Brain microvascular endothelial cell (primary cell): ENCODE data around the gene BCAR3.
"Not testable (repeated sequence)": the region's sequence is repeated elsewhere in the genome, so short reads cannot be mapped to it uniquely, and the experiment has no call there.

ENCODE experiments used
- DNase-seq: peaks from one replicate; pipeline ENCODE4 v3.0.0-alpha.2; 2020
- H3K27ac ChIP-seq: fragments of 250-450 bp; sonication (Bioruptor Pico); 2 replicates; pipeline ENCODE4 v1.5.1; 2020; ENCODE audit warnings: mild to moderate bottlenecking, moderate library complexity
- H3K27me3 ChIP-seq: fragments of 250-450 bp; sonication (Bioruptor Pico); replicated peaks from 2 replicates; pipeline ENCODE4 v1.5.1; 2020; ENCODE audit warnings: mild to moderate bottlenecking
- H3K36me3 ChIP-seq: fragments of 250-450 bp; sonication (Bioruptor Pico); replicated peaks from 2 replicates; pipeline ENCODE4 v1.5.1; 2020; ENCODE audit warnings: mild to moderate bottlenecking
- H3K4me3 ChIP-seq: 2 replicates; pipeline ENCODE4 v1.5.1; 2011; ENCODE audit warnings: low read depth, mild to moderate bottlenecking, control low read depth, low read length, moderate library complexity
- in situ Hi-C: cut with HindIII; loops from 2 replicates; pipeline ENCODE4 v1.10.0; 2017; ENCODE audit warnings: low sequenced_read_pairs, low pct_ligation_motif_present
- TF ChIP-seq, protein P1 (sequence below): IDR thresholded peaks from 2 replicates; pipeline ENCODE4 v1.5.1; 2011; ENCODE audit warnings: low read depth, mild to moderate bottlenecking, moderate library complexity, low read length, control low read depth, inconsistent platforms; ENCODE audit errors: missing control alignments

BCAR3 gene

DNA sequence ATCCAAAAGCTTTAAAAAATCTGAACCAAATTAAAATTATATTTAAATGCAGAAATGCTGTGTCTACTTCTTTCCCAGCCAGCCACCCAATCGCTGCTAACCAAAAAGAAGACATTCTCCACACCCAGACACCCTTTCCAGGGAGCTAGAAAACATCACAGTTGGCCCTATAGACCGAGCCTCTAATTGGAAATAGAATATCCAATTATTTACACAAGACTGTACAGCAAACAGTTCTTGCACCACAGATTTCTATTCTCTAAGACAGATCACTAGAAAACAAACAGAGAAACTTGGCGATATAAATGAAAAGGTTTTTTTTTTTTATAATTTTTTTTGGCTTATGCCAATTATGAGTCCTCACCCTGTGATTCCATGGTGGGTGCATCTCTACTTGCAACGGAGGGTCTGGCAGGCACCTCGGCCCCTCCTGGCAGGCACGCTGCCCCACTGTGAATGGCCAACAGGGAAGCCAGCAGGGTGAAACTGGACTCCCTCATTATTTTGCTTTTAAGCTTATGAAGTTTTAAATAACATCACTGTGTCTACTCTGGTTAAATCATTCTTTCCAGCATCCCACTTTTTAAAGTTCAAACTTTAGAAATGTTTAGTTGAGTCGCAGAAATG, 29.2 kb downstream of the BCAR3 start:
- peaks cover 11% of the 10 kb centered on the region for H3K36me3 ChIP-seq
- no peak for DNase-seq
- in situ Hi-C loops: no loop called here

DNA sequence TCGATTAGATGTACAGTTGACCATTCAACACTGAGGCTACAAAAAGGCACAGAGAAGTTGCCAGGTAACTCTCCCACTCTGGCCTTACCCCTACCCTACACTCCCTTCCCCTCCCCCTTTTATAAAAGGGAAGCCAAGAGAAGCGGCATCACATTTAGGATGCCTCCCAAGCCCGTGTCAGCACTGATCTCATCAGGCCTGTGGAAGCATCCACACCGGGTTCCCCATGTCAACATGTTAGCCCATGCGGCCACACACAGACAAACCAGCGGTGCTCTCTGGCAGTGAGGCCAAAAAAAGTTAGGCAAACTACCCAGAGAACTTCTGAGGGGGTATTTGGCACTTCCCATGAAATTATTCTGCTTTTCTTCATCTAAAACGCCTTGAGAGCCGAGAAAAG, 29.9 kb downstream of the BCAR3 start:
- TF ChIP-seq, protein P1, sequence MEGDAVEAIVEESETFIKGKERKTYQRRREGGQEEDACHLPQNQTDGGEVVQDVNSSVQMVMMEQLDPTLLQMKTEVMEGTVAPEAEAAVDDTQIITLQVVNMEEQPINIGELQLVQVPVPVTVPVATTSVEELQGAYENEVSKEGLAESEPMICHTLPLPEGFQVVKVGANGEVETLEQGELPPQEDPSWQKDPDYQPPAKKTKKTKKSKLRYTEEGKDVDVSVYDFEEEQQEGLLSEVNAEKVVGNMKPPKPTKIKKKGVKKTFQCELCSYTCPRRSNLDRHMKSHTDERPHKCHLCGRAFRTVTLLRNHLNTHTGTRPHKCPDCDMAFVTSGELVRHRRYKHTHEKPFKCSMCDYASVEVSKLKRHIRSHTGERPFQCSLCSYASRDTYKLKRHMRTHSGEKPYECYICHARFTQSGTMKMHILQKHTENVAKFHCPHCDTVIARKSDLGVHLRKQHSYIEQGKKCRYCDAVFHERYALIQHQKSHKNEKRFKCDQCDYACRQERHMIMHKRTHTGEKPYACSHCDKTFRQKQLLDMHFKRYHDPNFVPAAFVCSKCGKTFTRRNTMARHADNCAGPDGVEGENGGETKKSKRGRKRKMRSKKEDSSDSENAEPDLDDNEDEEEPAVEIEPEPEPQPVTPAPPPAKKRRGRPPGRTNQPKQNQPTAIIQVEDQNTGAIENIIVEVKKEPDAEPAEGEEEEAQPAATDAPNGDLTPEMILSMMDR: no peak
- no peak overlapping the region for H3K4me3 ChIP-seq
- no peaks in the 10 kb centered on the region for H3K27me3 ChIP-seq
- in situ Hi-C loops: no loop called here
- H3K36me3 ChIP-seq: peaks cover 11% of the 10 kb centered on the region
- DNase-seq: no peak
- no peak overlapping the region for H3K27ac ChIP-seq

More for the DNA sequence above, 29.2 kb downstream of the BCAR3 start:
- Histone ChIP-seq H3K27ac (no peak overlapping the region), H3K4me3 (no peak overlapping the region), H3K27me3 (no peaks in the 10 kb centered on the region)
- TF ChIP-seq, protein P1: no peak

DNA sequence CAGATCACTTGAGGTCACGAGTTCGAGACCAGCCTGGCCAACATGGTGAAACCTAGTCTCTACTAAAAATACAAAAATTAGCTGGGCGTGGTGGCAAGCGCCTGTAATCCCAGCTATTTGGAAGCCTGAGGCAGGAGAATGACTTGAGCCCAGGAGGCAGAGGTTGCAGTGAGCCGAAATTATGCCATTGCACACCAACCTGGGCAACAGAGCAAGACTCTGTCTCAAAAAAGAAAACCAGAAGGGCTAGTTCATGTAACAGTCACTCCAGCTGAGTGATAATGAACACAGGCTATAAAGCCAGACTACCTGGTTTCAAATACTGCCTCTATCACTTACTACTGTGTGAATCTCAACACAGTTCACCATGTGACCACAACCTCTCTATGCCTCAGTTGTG, 31.5 kb downstream of the BCAR3 start:
- H3K27ac ChIP-seq, H3K27me3 ChIP-seq, H3K4me3 ChIP-seq, in situ Hi-C loops, DNase-seq: not testable (repeated sequence)
- peaks cover 11% of the 10 kb centered on the region for H3K36me3 ChIP-seq

DNA sequence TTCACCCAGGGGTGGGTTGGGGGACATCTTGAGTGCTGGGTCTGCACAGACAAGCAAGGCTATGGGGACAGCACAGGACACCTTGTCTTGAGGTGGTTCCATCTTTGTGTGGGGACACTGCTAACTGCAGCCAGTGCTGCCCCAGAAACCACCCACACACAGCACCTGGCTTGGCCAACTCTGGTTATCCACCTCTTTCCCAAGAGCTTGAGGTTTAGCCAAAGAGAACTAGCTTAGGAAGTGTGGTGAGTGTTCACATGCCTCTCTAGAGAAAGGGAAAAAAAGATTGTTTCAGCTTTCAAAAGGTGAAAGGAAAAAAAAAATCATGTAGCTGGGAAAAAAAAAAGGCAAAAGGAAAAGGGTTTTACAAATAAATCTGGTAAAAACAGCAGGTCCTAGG, 32.4 kb downstream of the BCAR3 start:
- H3K27ac ChIP-seq: no peak overlapping the region
- H3K27me3 ChIP-seq: no peaks in the 10 kb centered on the region
- DNase-seq: no peak
- H3K36me3 ChIP-seq: peaks cover 11% of the 10 kb centered on the region
- in situ Hi-C loops: no loop called here
- TF ChIP-seq, protein P1: no peak
- H3K4me3 ChIP-seq: no peak overlapping the region

DNA sequence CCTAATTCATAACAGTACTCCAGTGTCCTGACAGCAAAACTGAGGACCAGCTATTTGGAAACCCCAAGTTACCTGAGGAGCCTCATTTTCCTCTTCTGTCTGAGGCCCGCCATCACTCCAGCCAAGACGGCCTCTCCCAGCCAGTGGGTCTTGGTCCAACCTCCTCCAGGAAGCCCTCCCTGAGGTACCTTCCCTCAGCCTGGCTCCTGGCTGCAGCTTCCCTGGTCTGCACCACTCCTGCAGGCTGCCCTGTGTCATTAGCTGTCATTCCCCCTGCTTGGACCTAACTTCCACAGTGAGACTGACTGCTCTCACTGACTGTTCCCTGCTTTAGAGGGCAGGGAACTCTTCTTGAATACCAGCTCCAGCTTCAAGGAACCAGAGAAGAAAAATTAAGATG, 33.0 kb downstream of the BCAR3 start:
- no peak for DNase-seq
- TF ChIP-seq, protein P1: no peak
- in situ Hi-C loops: no loop called here

DNA sequence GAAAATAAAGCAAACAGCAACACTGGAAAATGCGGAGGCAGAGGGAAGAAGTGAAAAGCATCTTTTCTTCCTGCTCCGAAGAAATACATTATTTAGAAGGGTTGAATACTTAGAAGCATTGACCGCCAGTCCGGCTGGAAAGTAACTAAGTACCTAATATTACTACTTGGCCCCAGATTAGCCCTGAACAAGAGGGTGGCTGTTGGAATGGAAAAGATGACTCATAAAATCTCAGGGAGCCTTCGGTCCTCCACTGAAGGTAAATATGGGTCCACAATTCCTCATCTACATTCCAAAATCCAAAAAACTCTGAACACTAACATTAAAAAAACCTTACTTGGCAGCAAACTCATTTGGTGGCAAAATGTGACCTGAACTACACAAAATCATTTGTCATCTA, 40.1 kb downstream of the BCAR3 start:
- in situ Hi-C loops: no loop called here
- TF ChIP-seq, protein P1: no peak
- no peak for DNase-seq

More for the DNA sequence above, 33.0 kb downstream of the BCAR3 start:
- Histone ChIP-seq H3K27me3 (no peaks in the 10 kb centered on the region), H3K36me3 (peaks cover 6% of the 10 kb centered on the region), H3K27ac (no peak overlapping the region), H3K4me3 (no peak overlapping the region)

More for the DNA sequence above, 40.1 kb downstream of the BCAR3 start:
- Histone ChIP-seq H3K4me3 (no peak overlapping the region), H3K27me3 (no peaks in the 10 kb centered on the region), H3K27ac (no peak overlapping the region), H3K36me3 (peaks cover 9% of the 10 kb centered on the region)
